ENCODE measurements around the gene LDAF1. TPM values are rescaled to one million over a fixed set of nuclear protein-coding genes. Genes with fewer than 3 reads are reported as not detected.

Gene LDAF1
- total and polyA plus RNA-seq, 2 of the 8 experiments (the other 6 are each of a cell fraction or from before 2014, with no cell fraction given) = 32.4 to 34.2 TPM

- H3K36me3 ChIP-seq (ENCODE audit: control insufficient read depth in 2 of 4, insufficient read depth in 4 of 4, low read length in 3 of 4) = no peaks in the 10 kb centered on the region
- H3K56ac ChIP-seq (replicated peaks; ENCODE audit: insufficient read length, low read depth, low read length) = no peak overlapping the region
- no peak for FAIRE-seq
- no peak for DNase-seq (ENCODE audit: low read depth in 1 of 2, low spot score in 2 of 2)
- H3K9me3 ChIP-seq (ENCODE audit: insufficient read depth in 2 of 2, low read depth in 1 of 2, low read length in 1 of 2) = no peaks in the 10 kb centered on the region
- H3K9ac ChIP-seq (replicated peaks in 1 of 4; ENCODE audit: extremely low read depth in 1 of 4, low read depth in 3 of 4, low read length in 3 of 4) = no peak overlapping the region
- H2AFZ ChIP-seq (ENCODE audit: low read length) = no peak overlapping the region
- no peaks in the 10 kb centered on the region for H4K20me1 ChIP-seq (replicated peaks in 1 of 2; ENCODE audit: control insufficient read depth in 1 of 2, insufficient read depth in 2 of 2, low read length in 2 of 2)
- H3K23ac ChIP-seq (ENCODE audit: insufficient read length) = no peak overlapping the region
- no peak overlapping the region for H2AK5ac ChIP-seq (ENCODE audit: low read depth, low read length)
- no peak overlapping the region for H2BK20ac ChIP-seq (ENCODE audit: low read length)
- no peak overlapping the region for H2BK12ac ChIP-seq (ENCODE audit: low read depth, low read length)
- H2BK15ac ChIP-seq (ENCODE audit: low read length) = no peak overlapping the region
- H3K4me3 ChIP-seq (ENCODE audit: extremely low read depth in 1 of 4, insufficient read depth in 2 of 4, low read depth in 3 of 4, low read length in 4 of 4) = no peak overlapping the region
- WGBS, 2 experiments (ENCODE audit: extremely low coverage in 1 of 2, insufficient coverage in 1 of 2, insufficient read length in 1 of 2, insufficient replicate concordance in 2 of 2, low coverage in 1 of 2, low lambda C conversion rate in 2 of 2, missing lambda C conversion rate in 1 of 2) = 59% methylated on average over 7 of the region's 7 CpGs; no CpG with 5 or more reads in 1 of the 2 experiments
- H3K27me3 ChIP-seq (replicated peaks in 1 of 4; ENCODE audit: control insufficient read depth in 3 of 4, extremely low read depth in 1 of 4, insufficient read depth in 3 of 4, low read length in 3 of 4) = no peaks in the 10 kb centered on the region
- H3K14ac ChIP-seq (ENCODE audit: insufficient read length) = no peak overlapping the region
- H3K79me2 ChIP-seq (ENCODE audit: control insufficient read depth in 1 of 2, insufficient read depth in 2 of 2, low read length in 2 of 2) = no peaks in the 10 kb centered on the region
- no peak overlapping the region for H3K4ac ChIP-seq (replicated peaks; ENCODE audit: insufficient read length, low read depth, low read length)
- H3K18ac ChIP-seq (ENCODE audit: extremely low read depth, low read length) = no peak overlapping the region
- no peaks in the 10 kb centered on the region for H3K23me2 ChIP-seq (ENCODE audit: low read depth, low read length)
- no peak overlapping the region for H4K5ac ChIP-seq (ENCODE audit: insufficient read length, low read depth, low read length)
- CTCF ChIA-PET (ENCODE audit: partially characterized antibody) = no interaction called here
- no peak overlapping the region for H2BK5ac ChIP-seq (ENCODE audit: low read depth, low read length)
- H3K4me2 ChIP-seq (ENCODE audit: insufficient read depth in 1 of 2, low read depth in 2 of 2, low read length in 2 of 2) = peak overlapping the region; percentile 12 to 39; a peak in 1 of 4 replicates
- H4K91ac ChIP-seq (replicated peaks; ENCODE audit: insufficient read length, low read length) = no peak overlapping the region
- peaks cover 0 to 7% (median 3%) of the 10 kb centered on the region in 4 experiments; a peak in 6 of 7 replicates for H3K4me1 ChIP-seq (replicated peaks in 1 of 4; ENCODE audit: control insufficient read depth in 3 of 4, insufficient read depth in 4 of 4, low read length in 3 of 4)
- no peak overlapping the region for H3K27ac ChIP-seq (ENCODE audit: low read depth, low read length)
- no peak overlapping the region for H2BK120ac ChIP-seq (replicated peaks; ENCODE audit: low read depth, low read length)
- POLR2A ChIA-PET (ENCODE audit: partially characterized antibody) = interaction anchor here (0.7 kb wide), 1 partner anchor 32 kb away, joined by 3 read pairs; no protein-coding TSS in a partner anchor
- no peak overlapping the region for H4K8ac ChIP-seq (ENCODE audit: extremely low read depth, insufficient read depth, low read length)
- H3K79me1 ChIP-seq (ENCODE audit: low read depth, low read length) = no peaks in the 10 kb centered on the region
- no peak for TF ChIP-seq SIN3A (conservative IDR thresholded peaks at IDR 0.05 in 1 of 2, IDR thresholded peaks at IDR 0.05 in 1 of 2; ENCODE audit: low read depth in 1 of 2, low read length in 2 of 2)
- TF ChIP-seq ASH2L (IDR thresholded peaks at IDR 0.05; ENCODE audit: low read length) = no peak
- TF ChIP-seq SAP30 (IDR thresholded peaks at IDR 0.05; ENCODE audit: insufficient read depth, insufficient replicate concordance, low read length) = no peak
- TF ChIP-seq CREB1 (IDR thresholded peaks at IDR 0.05) = no peak
- TF ChIP-seq TBP (IDR thresholded peaks at IDR 0.05; ENCODE audit: low read depth, low read length) = no peak
- TF ChIP-seq TAF7 (optimal IDR thresholded peaks at IDR 0.05; ENCODE audit: borderline replicate concordance, low read depth, low read length) = no peak
These were observed 32.0 kb upstream of the LDAF1 start for GRCh38 chr16:21126518-21126917.

Data from H1 (cell line).